GM12892 (cell line): ENCODE results near the gene KIAA1958.

Experiments
- POLR2A ChIP-seq: IDR thresholded peaks from 2 replicates; pipeline ENCODE4 v1.6.1; 2011; ENCODE audit warnings: low read depth, low read length, control low read depth
- POLR2AphosphoS5 ChIP-seq: IDR thresholded peaks from 2 replicates; pipeline ENCODE4 v1.6.1; 2011; ENCODE audit warnings: low read depth, low read length, control low read depth

GRCh38 chr9:112620388-112620787 lies 133.8 kb downstream of the KIAA1958 start:
- TF ChIP-seq POLR2AphosphoS5 (no peak), POLR2A (no peak)
